SK-N-MC (cell line): ENCODE measurements around the gene SLC4A4.
A peak's percentile ranks its signal among the peaks of the same experiment; 100 is the strongest.

Experiments used
- DNase-seq: peaks from one replicate; pipeline ENCODE4 v3.0.0-alpha.2; 2011; ENCODE audit warnings: low read depth, low spot score
- H3K27ac ChIP-seq: fragments of 200-600 bp; sonication (generic); 2 replicates; pipeline ENCODE4 v1.5.1; 2016; ENCODE audit warnings: mixed run types
- H3K36me3 ChIP-seq: fragments of 200-600 bp; sonication (generic); 2 replicates; pipeline ENCODE4 v1.6.1; 2017; ENCODE audit warnings: antibody characterized with exemption, low read length, mixed read lengths; ENCODE audit not compliant: insufficient read depth
- H3K4me3 ChIP-seq: fragments of 200-600 bp; sonication (generic); 2 replicates; pipeline ENCODE4 v1.5.1; 2016
- H3K9ac ChIP-seq: fragments of 200-600 bp; sonication (generic); 2 replicates; pipeline ENCODE4 v1.8.0; 2017; ENCODE audit warnings: mixed run types, mixed read lengths; ENCODE audit not compliant: insufficient read length
- H3K9me3 ChIP-seq: fragments of 200-600 bp; sonication (generic); 2 replicates; pipeline ENCODE4 v1.6.1; 2017; ENCODE audit warnings: low read depth, mild to moderate bottlenecking, antibody characterized with exemption, low read length, moderate library complexity, mixed read lengths
- EZH2 ChIP-seq: fragments of 200-600 bp; sonication (generic); IDR thresholded peaks from one replicate; pipeline ENCODE4 v1.6.1; 2017; ENCODE audit warnings: antibody characterized with exemption
- FOXP2 ChIP-seq: optimal IDR thresholded peaks from 2 replicates; pipeline ENCODE3; 2011; ENCODE audit warnings: mild to moderate bottlenecking, moderate library complexity; ENCODE audit not compliant: insufficient read depth; ENCODE audit errors: extremely low read length, control extremely low read depth
- POLR2AphosphoS5 ChIP-seq: IDR thresholded peaks from 2 replicates; pipeline ENCODE4 v1.6.1; 2012; ENCODE audit warnings: mild to moderate bottlenecking, low read depth, low read length, borderline replicate concordance

The SLC4A4 gene

DNA sequence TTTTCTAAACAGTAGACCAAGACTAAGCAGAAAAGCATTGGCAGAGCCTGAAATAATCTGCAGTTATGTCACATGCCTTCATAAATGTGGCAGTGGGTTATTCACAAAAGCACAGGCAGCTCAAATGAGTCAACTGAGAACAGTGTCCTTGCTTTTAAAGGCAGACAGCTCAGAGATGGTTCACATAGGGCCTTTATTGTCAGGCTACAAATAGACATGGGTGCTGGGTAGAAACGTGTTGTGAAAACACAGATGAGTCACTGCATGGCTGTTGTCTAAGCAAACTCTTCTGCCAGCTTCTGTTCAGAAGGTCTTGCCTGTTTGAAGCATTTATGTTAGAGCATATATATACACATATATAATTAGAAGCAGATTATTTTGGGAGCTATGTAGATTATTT lies 118.0 kb downstream of the SLC4A4 start:
- Histone ChIP-seq H3K9ac (no peak overlapping the region), H3K36me3 (peaks cover 7% of the 10 kb centered on the region), H3K9me3 (no peaks in the 10 kb centered on the region), H3K4me3 (no peak overlapping the region), H3K27ac (no peak overlapping the region)
- TF ChIP-seq POLR2AphosphoS5 = no peak
- no peak for TF ChIP-seq EZH2
- TF ChIP-seq FOXP2 = no peak
- no peak for DNase-seq

DNA sequence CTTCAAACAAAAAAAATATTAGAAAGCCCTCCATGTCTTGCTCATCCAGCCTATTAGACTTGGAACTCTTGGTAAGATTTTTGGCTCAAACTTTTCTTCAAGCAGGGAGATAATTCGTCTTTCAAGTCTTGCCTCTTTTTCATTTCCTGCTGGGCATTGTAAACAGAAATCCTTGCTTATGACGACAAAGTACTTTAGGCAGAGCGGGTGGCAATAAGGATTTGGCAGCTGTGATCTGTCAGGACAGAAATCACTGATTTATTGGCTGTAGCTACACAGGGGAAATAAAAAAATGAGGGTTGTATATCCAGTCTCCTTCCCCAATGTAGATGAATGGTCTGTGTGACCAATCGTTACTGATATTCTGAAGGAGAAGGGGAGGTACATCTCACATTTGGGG lies 121.6 kb downstream of the SLC4A4 start:
- no peak for DNase-seq
- H3K9ac ChIP-seq = no peak overlapping the region
- peaks cover under 1% of the 10 kb centered on the region; the same call in 1 of the 2 replicates for H3K36me3 ChIP-seq
- TF ChIP-seq FOXP2 (no peak), POLR2AphosphoS5 (no peak), EZH2 (no peak)
- H3K27ac ChIP-seq = peak overlapping the region; percentile 45
- H3K4me3 ChIP-seq = no peak overlapping the region
- no peaks in the 10 kb centered on the region for H3K9me3 ChIP-seq

DNA sequence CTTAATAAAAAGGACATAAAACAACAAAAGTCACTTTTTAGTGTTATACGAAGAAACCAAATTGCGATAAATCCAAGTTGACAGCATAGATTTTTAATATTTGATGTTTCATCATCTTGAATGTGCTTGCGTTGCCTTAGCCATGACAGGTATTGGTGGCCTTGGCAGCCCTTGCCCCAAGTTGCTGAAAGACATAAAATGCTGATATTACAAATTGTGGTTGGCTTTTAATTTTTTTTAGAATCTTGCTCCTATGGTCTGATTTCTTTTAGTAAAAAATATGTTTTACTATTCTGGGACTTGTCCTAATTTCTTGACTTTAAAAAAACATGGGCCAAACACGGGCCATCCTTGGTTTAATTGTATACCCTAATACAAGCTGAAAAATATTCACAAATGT lies 122.6 kb downstream of the SLC4A4 start:
- H3K36me3 ChIP-seq = no peaks in the 10 kb centered on the region; the same call in 1 of the 2 replicates
- no peak overlapping the region for H3K27ac ChIP-seq
- DNase-seq = no peak
- H3K4me3 ChIP-seq = no peak overlapping the region
- no peaks in the 10 kb centered on the region for H3K9me3 ChIP-seq
- no peak overlapping the region for H3K9ac ChIP-seq
- TF ChIP-seq POLR2AphosphoS5 = no peak
- no peak for TF ChIP-seq EZH2
- TF ChIP-seq FOXP2 = no peak

DNA sequence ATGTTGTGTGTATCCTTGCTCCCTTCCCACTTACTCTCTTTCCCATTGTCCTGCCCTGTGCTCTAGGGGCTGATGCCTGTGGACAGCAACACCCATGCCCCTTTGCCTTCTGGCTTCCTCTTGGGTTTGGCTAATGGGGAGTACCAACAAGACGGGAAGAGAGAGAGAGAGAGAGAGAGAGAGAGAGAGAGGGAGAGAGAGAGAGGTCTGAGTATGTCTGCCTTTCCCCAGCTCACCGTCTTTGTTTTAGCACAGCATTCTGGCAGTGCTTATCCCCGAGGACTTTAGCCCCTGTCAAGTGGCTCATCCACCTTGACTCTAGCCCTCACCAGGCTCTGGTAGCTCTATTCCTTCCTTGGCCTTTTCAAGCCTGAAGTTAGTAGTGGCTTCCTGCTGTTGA lies 128.0 kb downstream of the SLC4A4 start:
- Histone ChIP-seq H3K4me3 (no peak overlapping the region), H3K9me3 (no peaks in the 10 kb centered on the region), H3K36me3 (peaks cover 22% of the 10 kb centered on the region), H3K27ac (no peak overlapping the region), H3K9ac (no peak overlapping the region)
- no peak for TF ChIP-seq FOXP2
- no peak for TF ChIP-seq POLR2AphosphoS5
- TF ChIP-seq EZH2 = no peak
- no peak for DNase-seq

DNA sequence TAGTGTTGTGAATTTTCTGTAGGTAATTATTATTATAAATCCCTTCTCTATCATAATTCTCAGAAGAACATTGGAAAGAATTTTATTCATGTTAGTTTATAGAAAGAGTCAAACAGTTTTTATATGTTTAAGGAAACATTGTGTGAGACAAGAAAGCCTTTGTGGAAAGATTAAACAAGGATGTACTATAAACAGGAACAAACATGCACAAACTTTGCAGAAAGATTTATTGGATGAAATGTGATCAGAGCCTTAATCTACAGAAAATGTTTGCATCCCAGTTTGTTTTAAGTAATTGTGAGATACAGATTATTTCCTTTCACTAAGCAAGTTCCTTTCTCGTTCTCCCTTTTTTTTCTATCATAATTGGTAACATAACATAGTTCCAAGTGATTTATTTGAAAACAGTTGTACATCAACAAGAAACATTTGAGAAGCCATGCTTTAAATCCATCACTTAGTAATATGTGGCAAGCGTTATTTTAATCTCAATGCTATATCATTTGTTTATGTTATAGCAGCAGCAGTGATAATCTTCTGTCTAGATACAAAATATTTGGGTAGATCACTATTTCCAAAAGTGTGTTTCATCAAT lies 129.4 kb downstream of the SLC4A4 start:
- Histone ChIP-seq H3K4me3 (no peak overlapping the region), H3K9me3 (no peaks in the 10 kb centered on the region), H3K36me3 (peaks cover 29% of the 10 kb centered on the region), H3K27ac (no peak overlapping the region), H3K9ac (no peak overlapping the region)
- TF ChIP-seq EZH2 (no peak), POLR2AphosphoS5 (no peak), FOXP2 (no peak)
- DNase-seq = no peak

DNA sequence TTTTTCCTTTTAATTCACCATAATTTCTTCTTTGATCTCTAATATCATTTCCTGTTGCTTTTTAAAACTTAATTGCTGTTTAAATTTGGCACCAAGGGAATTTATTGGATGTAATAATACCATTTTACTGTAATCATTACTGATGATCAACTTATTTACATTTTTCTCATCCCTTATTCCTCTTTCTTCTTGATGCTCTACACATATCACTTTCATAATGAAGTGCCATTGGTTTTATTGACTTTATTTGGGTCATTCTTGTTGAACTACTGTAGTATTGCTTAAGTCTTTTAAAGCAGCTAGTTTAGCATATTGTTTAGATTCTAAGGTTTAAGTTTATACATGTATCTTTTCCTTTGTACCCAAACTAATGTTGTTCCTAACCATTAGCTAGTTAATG lies 130.7 kb downstream of the SLC4A4 start:
- no peak overlapping the region for H3K4me3 ChIP-seq
- H3K9me3 ChIP-seq = no peaks in the 10 kb centered on the region
- TF ChIP-seq POLR2AphosphoS5 (no peak), FOXP2 (no peak), EZH2 (no peak)
- peaks cover 35% of the 10 kb centered on the region for H3K36me3 ChIP-seq
- DNase-seq = no peak
- no peak overlapping the region for H3K27ac ChIP-seq
- H3K9ac ChIP-seq = no peak overlapping the region

DNA sequence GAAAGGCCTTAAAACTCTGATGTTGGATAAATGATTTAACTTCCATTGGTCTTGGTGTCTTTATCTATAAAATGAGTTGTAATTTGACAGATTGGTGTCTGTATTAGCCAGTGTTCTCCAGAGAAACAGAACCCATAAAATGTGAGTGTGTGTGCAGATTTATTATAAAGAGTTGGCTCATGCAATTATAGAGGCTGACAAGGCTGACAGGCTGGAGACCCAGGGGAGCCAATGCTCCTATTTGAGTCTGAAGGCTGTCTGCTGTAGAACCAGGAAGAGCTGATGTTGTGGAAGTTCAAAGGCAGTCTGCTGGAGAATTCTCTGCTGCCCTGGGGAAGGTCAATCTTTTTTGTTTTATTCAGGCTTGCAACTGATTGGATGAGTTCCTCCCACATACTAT lies 131.7 kb downstream of the SLC4A4 start:
- Histone ChIP-seq H3K27ac (no peak overlapping the region), H3K4me3 (no peak overlapping the region), H3K36me3 (peaks cover 36% of the 10 kb centered on the region), H3K9ac (no peak overlapping the region), H3K9me3 (no peaks in the 10 kb centered on the region)
- TF ChIP-seq EZH2 (no peak), FOXP2 (no peak), POLR2AphosphoS5 (no peak)
- no peak for DNase-seq

DNA sequence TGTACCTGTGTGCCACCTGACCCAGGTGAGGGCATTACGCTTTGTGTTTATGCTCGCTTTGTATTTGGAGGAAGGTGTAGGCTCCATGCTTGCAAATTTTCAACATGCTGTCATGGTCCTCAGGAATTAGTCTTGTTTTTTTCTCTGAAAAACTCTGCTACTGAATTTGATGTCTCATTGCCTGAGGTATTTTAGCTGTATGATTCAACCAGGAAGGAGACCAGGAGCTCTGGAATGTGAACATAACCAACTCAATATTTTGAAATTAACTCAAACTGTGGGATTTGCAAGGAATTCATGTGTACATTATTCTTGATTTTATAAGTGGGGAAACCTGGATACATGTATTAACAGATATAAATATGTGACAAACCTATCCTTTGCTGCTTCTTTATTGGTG lies 134.1 kb downstream of the SLC4A4 start:
- Histone ChIP-seq H3K27ac (no peak overlapping the region), H3K36me3 (peaks cover 26% of the 10 kb centered on the region), H3K9ac (no peak overlapping the region), H3K9me3 (no peaks in the 10 kb centered on the region), H3K4me3 (no peak overlapping the region)
- TF ChIP-seq EZH2 (no peak), POLR2AphosphoS5 (no peak), FOXP2 (no peak)
- no peak for DNase-seq
